Astrocyte of the cerebellum (primary cell): Measurements from ENCODE around the gene COL19A1.

Source experiments
- DNase-seq: peaks from one replicate; pipeline ENCODE4 v3.0.0-alpha.2; 2011; ENCODE audit warnings: low read depth
- H3K4me3 ChIP-seq: 2 replicates; pipeline ENCODE4 v1.5.1; 2011; ENCODE audit warnings: mild to moderate bottlenecking, low read depth, low read length, moderate library complexity
- CTCF ChIP-seq: IDR thresholded peaks from 2 replicates; pipeline ENCODE4 v1.5.1; 2012; ENCODE audit warnings: low read length, low read depth, moderate library complexity, mild to moderate bottlenecking; ENCODE audit errors: missing control alignments
- in situ Hi-C: cut with HindIII; loops from 2 replicates; pipeline ENCODE4 v1.10.0; 2017; ENCODE audit warnings: low sequenced_read_pairs

Gene COL19A1

GRCh38 chr6:70253923-70254322 lies 387.6 kb downstream of the COL19A1 start:
- DNase-seq, result no peak
- no peak for TF ChIP-seq CTCF
- in situ Hi-C loops, result loop anchor here (5.0 kb wide), 1 partner anchor 33 kb away; no protein-coding TSS in a partner anchor
- no peak overlapping the region for H3K4me3 ChIP-seq

- TF ChIP-seq CTCF, result no peak
- no peak for DNase-seq
- H3K4me3 ChIP-seq, result no peak overlapping the region
- in situ Hi-C loops, result loop anchor here (5.0 kb wide), 1 partner anchor 33 kb away; no protein-coding TSS in a partner anchor
These were observed 388.4 kb downstream of the COL19A1 start for GRCh38 chr6:70254784-70255183.

GRCh38 chr6:70257768-70258273 lies 391.5 kb downstream of the COL19A1 start:
- no peak for DNase-seq
- TF ChIP-seq CTCF, result no peak
- H3K4me3 ChIP-seq, result no peak overlapping the region
- in situ Hi-C loops, result no loop called here

- TF ChIP-seq CTCF, result no peak
- no peak overlapping the region for H3K4me3 ChIP-seq
- in situ Hi-C loops, result no loop called here
- DNase-seq, result no peak
These were observed 392.1 kb downstream of the COL19A1 start for GRCh38 chr6:70258483-70258882.
